Endothelial cell of umbilical vein (primary cell): ENCODE results near the gene NRCAM. TPM values are rescaled to one million over a fixed set of nuclear protein-coding genes. Genes with fewer than 3 reads are reported as not detected.

Experiments used
- BruUV-seq: library from RNA; stranded (reverse); fragments of 400-500 nt; replicated peaks from 2 replicates; lab custom pipeline; 2021; lab: Mats Ljungman, UMichigan
- CTCF ChIA-PET: fragments of 300-600, 350-600 bp; sonication (Branson Sonifier 250); formaldehyde crosslinking; loops from one replicate; lab custom pipeline; 2021; ENCODE audit warnings: antibody characterized with exemption, inconsistent platforms; lab: Charles Lee
- POLR2A ChIA-PET: fragments of 300-600, 350-600 bp; sonication (Branson Sonifier 250); formaldehyde crosslinking; loops from one replicate; lab custom pipeline; 2021; ENCODE audit warnings: antibody characterized with exemption, inconsistent platforms; lab: Charles Lee
- DNase-seq: peaks from one replicate; pipeline ENCODE4 v3.0.0-alpha.2; 2011; ENCODE audit warnings: low read depth, low spot score
- FAIRE-seq: peaks from 2 replicates; lab custom pipeline; 2011; peaks lifted over from hg19 to GRCh38; lab: Jason Lieb, UNC
- H2AFZ ChIP-seq: 2 replicates; pipeline ENCODE4 v1.6.0; 2012; ENCODE audit warnings: low read depth, low read length, control low read depth, inconsistent platforms
- H3K27ac ChIP-seq: 2 replicates; pipeline ENCODE4 v1.5.1; 2011; ENCODE audit warnings: low read depth, mild to moderate bottlenecking, control low read depth, low read length, moderate library complexity; ENCODE audit not compliant: insufficient read depth
- H3K27me3 ChIP-seq, 2 experiments: 2 replicates each; pipeline versions ENCODE4 v1.6.0 to v1.6.1; 2011; ENCODE audit warnings: low read length in 2 of 2, mixed read lengths in 1 of 2; ENCODE audit not compliant: control insufficient read depth in 2 of 2, insufficient read depth in 2 of 2
- H3K36me3 ChIP-seq, 2 experiments: 2 replicates in 1 of 2; 3 replicates in 1 of 2; pipeline ENCODE4 v1.5.1; 2011; ENCODE audit warnings: low read length in 2 of 2, mild to moderate bottlenecking in 1 of 2, moderate library complexity in 1 of 2; ENCODE audit not compliant: control insufficient read depth in 2 of 2, insufficient read depth in 2 of 2; ENCODE audit errors: extremely low read depth in 1 of 2
- H3K4me1 ChIP-seq: 3 replicates; pipeline ENCODE4 v1.5.1; 2011; ENCODE audit warnings: mild to moderate bottlenecking, low read length; ENCODE audit not compliant: control insufficient read depth, insufficient read depth; ENCODE audit errors: extremely low read depth
- H3K4me2 ChIP-seq: 2 replicates; pipeline ENCODE4 v1.6.1; 2011; ENCODE audit warnings: low read length, control low read depth, mixed read lengths; ENCODE audit not compliant: insufficient read depth
- H3K4me3 ChIP-seq, 3 experiments: fragments of 200-600 bp in 1 of 3; sonication (generic), shearing (Covaris generic) in 1 of 3; replicated peaks in 1 of 3; 2 replicates each; pipeline ENCODE4 v1.5.1; 2011 to 2016; ENCODE audit warnings: control low read depth in 3 of 3, low read length in 3 of 3, mild to moderate bottlenecking in 2 of 3, inconsistent platforms in 1 of 3, low read depth in 1 of 3, moderate library complexity in 1 of 3; ENCODE audit not compliant: insufficient read depth in 1 of 3
- H3K79me2 ChIP-seq: 2 replicates; pipeline ENCODE4 v1.6.0; 2012; ENCODE audit warnings: low read length, inconsistent platforms; ENCODE audit not compliant: control insufficient read depth, insufficient read depth
- H3K9ac ChIP-seq: replicated peaks from 2 replicates; pipeline ENCODE3; 2011; ENCODE audit warnings: low read length, control low read depth; ENCODE audit not compliant: insufficient read depth; ENCODE audit errors: extremely low read depth
- H3K9me1 ChIP-seq: replicated peaks from 3 replicates; pipeline ENCODE4 v1.6.0; 2011; ENCODE audit warnings: mild to moderate bottlenecking, low read length; ENCODE audit not compliant: control insufficient read depth, insufficient read depth; ENCODE audit errors: extremely low read depth
- H3K9me3 ChIP-seq: replicated peaks from 2 replicates; pipeline ENCODE4 v1.5.1; 2012; ENCODE audit warnings: low read length, inconsistent platforms; ENCODE audit not compliant: control insufficient read depth, insufficient read depth
- H4K20me1 ChIP-seq: replicated peaks from 2 replicates; pipeline ENCODE3; 2011; ENCODE audit warnings: mild to moderate bottlenecking, low read length; ENCODE audit not compliant: control insufficient read depth, insufficient read depth; ENCODE audit errors: extremely low read depth
- EZH2 ChIP-seq: IDR thresholded peaks from 2 replicates; pipeline ENCODE4 v1.6.1; 2012; ENCODE audit warnings: borderline replicate concordance, low read depth, mild to moderate bottlenecking, moderate library complexity, low read length, inconsistent platforms; ENCODE audit not compliant: severe bottlenecking
- FOS ChIP-seq: IDR thresholded peaks from 2 replicates; pipeline ENCODE4 v1.6.1; 2011; ENCODE audit warnings: mild to moderate bottlenecking, low read length, moderate library complexity, borderline replicate concordance; ENCODE audit not compliant: insufficient read depth
- GATA2 ChIP-seq: IDR thresholded peaks from 2 replicates; pipeline ENCODE4 v1.7.0; 2011; ENCODE audit warnings: low read depth, mild to moderate bottlenecking, moderate library complexity, mixed read lengths, low read length; ENCODE audit not compliant: insufficient read length, insufficient read depth
- JUN ChIP-seq: IDR thresholded peaks from 2 replicates; pipeline ENCODE4 v1.6.1; 2011; ENCODE audit warnings: borderline replicate concordance, low read depth; ENCODE audit not compliant: insufficient read length, insufficient read depth
- MYC ChIP-seq: IDR thresholded peaks from one replicate; pipeline ENCODE4 v1.6.1; 2011; ENCODE audit warnings: mild to moderate bottlenecking, low read depth, low read length
- POLR2A ChIP-seq: IDR thresholded peaks from 2 replicates; pipeline ENCODE4 v1.6.1; 2012; ENCODE audit warnings: low read depth, mild to moderate bottlenecking, control low read depth, low read length
- POLR2AphosphoS5 ChIP-seq: IDR thresholded peaks from 2 replicates; pipeline ENCODE4 v1.6.1; 2012; ENCODE audit warnings: low read depth, mild to moderate bottlenecking, control low read depth, low read length, moderate library complexity; ENCODE audit not compliant: insufficient read depth
- dilution Hi-C: fragments of 300-500 bp; cut with MboI; formaldehyde crosslinking; loops from one replicate; pipeline ENCODE4 v1.15.0; 2019; ENCODE audit warnings: low sequenced_read_pairs; ENCODE audit not compliant: extremely low pct_ligation_motif_present
- intact Hi-C: fragments of 100-400 bp; cut with micrococcal nuclease; formaldehyde crosslinking; loops from one replicate; pipeline ENCODE4 v1.10.0; 2022
- polyA plus RNA-seq, 4 experiments: library from polyadenylated mRNA; depleted of rRNA in 3 of 4; stranded (reverse) in 3 of 4; unstranded in 1 of 4; fragments of >200 nt; gene quantifications; 2 replicates each; pipeline versions ENCODE4 v1.2.1 to v1.2.3, GENCODE V29; 2011 to 2012; ENCODE audit warnings: missing spikeins in 1 of 4
- total RNA-seq: library from RNA; stranded (reverse); gene quantifications from 2 replicates; pipeline ENCODE4 v1.2.3, GENCODE V29; 2021
- TF ChIP-seq, protein P1 (sequence below): IDR thresholded peaks from 2 replicates; pipeline ENCODE4 v1.6.1; 2011; ENCODE audit not compliant: insufficient read depth, insufficient read length
- TF ChIP-seq, protein P2 (sequence below), 2 donors: IDR thresholded peaks; 1 replicate in 1 of 2; 2 replicates in 1 of 2; pipeline ENCODE4 v1.5.1; 2011; ENCODE audit warnings: low read length in 2 of 2, mild to moderate bottlenecking in 2 of 2, moderate library complexity in 2 of 2, control low read depth in 1 of 2, inconsistent platforms in 1 of 2, low read depth in 1 of 2; ENCODE audit not compliant: insufficient read depth in 1 of 2; ENCODE audit errors: extremely low read depth in 1 of 2

The NRCAM gene
- total and polyA plus RNA-seq, 2 donors (not counting 3 experiments of a cell fraction or from before 2014, with no cell fraction given) = 26.0 to 47.6 TPM

DNA sequence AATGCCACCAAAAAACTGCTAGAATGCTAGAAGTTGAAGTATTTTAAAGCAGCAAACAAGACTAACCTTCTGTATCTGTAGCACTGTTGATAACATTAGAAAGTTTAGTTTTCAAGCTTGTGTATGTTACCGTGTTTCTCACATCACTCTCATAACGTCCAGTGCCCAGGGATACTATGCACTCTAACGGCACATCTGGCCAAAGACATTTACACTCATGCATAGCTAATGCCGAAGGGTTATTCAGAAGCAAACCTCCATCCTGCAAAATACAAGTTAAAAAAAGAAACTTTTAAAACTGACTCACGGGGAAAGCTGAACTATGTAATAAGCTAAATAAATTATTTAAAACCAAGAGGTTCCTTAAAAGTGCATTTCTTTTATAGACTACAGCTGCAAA, 22.9 kb upstream of the NRCAM start:
- ChIA-PET POLR2A (no interaction called here), CTCF (interaction anchor here (1.3 to 1.7 kb wide), 2 partner anchors 11 to 14 kb away, joined by 3 to 5 read pairs; no protein-coding TSS in a partner anchor)
- Histone ChIP-seq H2AFZ (no peak overlapping the region), H3K4me1 (no peaks in the 10 kb centered on the region), H3K4me3 (no peak overlapping the region), H3K9ac (no peak overlapping the region), H3K9me3 (no peaks in the 10 kb centered on the region), H3K4me2 (no peak overlapping the region), H3K9me1 (no peaks in the 10 kb centered on the region), H3K36me3 (peaks cover 0 to 2% of the 10 kb centered on the region in 2 experiments), H3K79me2 (no peaks in the 10 kb centered on the region), H3K27ac (no peak overlapping the region), H3K27me3 (no peaks in the 10 kb centered on the region), H4K20me1 (peaks cover 3% of the 10 kb centered on the region)
- FAIRE-seq (no peak), DNase-seq (no peak)
- BruUV-seq = no TSS peak
- intact Hi-C loops = no loop called here
- TF ChIP-seq POLR2A (no peak), POLR2AphosphoS5 (no peak), GATA2 (no peak), MYC (no peak), EZH2 (no peak), FOS (no peak), JUN (no peak)
- TF ChIP-seq, protein P1, sequence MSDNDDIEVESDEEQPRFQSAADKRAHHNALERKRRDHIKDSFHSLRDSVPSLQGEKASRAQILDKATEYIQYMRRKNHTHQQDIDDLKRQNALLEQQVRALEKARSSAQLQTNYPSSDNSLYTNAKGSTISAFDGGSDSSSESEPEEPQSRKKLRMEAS = no peak
- TF ChIP-seq, protein P2, sequence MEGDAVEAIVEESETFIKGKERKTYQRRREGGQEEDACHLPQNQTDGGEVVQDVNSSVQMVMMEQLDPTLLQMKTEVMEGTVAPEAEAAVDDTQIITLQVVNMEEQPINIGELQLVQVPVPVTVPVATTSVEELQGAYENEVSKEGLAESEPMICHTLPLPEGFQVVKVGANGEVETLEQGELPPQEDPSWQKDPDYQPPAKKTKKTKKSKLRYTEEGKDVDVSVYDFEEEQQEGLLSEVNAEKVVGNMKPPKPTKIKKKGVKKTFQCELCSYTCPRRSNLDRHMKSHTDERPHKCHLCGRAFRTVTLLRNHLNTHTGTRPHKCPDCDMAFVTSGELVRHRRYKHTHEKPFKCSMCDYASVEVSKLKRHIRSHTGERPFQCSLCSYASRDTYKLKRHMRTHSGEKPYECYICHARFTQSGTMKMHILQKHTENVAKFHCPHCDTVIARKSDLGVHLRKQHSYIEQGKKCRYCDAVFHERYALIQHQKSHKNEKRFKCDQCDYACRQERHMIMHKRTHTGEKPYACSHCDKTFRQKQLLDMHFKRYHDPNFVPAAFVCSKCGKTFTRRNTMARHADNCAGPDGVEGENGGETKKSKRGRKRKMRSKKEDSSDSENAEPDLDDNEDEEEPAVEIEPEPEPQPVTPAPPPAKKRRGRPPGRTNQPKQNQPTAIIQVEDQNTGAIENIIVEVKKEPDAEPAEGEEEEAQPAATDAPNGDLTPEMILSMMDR (IDR thresholded peaks at IDR 0.05; ENCODE audit: extremely low read depth in 1 of 2, insufficient read depth in 1 of 2, low read depth in 1 of 2, low read length in 2 of 2) = no peak
- dilution Hi-C loops = loop anchor here (25.0 kb wide), 1 partner anchor 292 kb away; no protein-coding TSS in a partner anchor
